Upper lobe of left lung (tissue), 6 donors: Measurements from ENCODE around the gene OR1D5. TPM values are rescaled to one million over a fixed set of nuclear protein-coding genes. Genes with fewer than 3 reads are reported as not detected.
A peak's percentile ranks its signal among the peaks of the same experiment; 100 is the strongest.

Experiments
- ATAC-seq, 2 donors: fragments of 200-7000 bp; cut with Tn5 transposase; one replicate each; pipeline ENCODE4 v1.9.1; 2022; ENCODE audit warnings: mild to moderate bottlenecking in 2 of 2, moderate library complexity in 2 of 2; ENCODE audit not compliant: low FRiP score in 2 of 2
- DNase-seq, 2 donors: peaks; one replicate each; pipeline ENCODE4 v3.0.0-alpha.2; 2019 to 2020
- H3K27ac ChIP-seq, 4 donors: fragments of 200-600 bp; sonication (generic); one replicate each; pipeline ENCODE4 v1.5.1; 2016 to 2019
- H3K27me3 ChIP-seq, 4 donors: fragments of 200-600 bp; sonication (generic); one replicate each; pipeline ENCODE4 v1.5.1; 2017 to 2019
- H3K36me3 ChIP-seq, 4 donors: fragments of 200-600 bp; sonication (generic); one replicate each; pipeline ENCODE4 v1.5.1; 2016 to 2019
- H3K4me1 ChIP-seq, 4 donors: fragments of 200-600 bp; sonication (generic); one replicate each; pipeline ENCODE4 v1.5.1; 2018 to 2019
- H3K4me3 ChIP-seq, 4 donors: fragments of 200-600 bp; sonication (generic); one replicate each; pipeline ENCODE4 v1.5.1; 2017 to 2019; ENCODE audit warnings: mild to moderate bottlenecking in 2 of 4, moderate library complexity in 1 of 4
- H3K9me3 ChIP-seq, 4 donors: fragments of 200-600 bp; sonication (generic); one replicate each; pipeline ENCODE4 v1.5.1; 2018 to 2019
- EP300 ChIP-seq, 4 donors: sonication (generic); formaldehyde crosslinking; IDR thresholded peaks; one replicate each; pipeline ENCODE4 v1.5.1; 2017; ENCODE audit warnings: antibody characterized with exemption in 4 of 4, control low read depth in 2 of 4
- POLR2A ChIP-seq, 4 donors: fragments of 450-650 bp; IDR thresholded peaks; one replicate each; pipeline ENCODE4 v1.5.1; 2016 to 2017; ENCODE audit warnings: antibody characterized with exemption in 4 of 4, mild to moderate bottlenecking in 2 of 4
- POLR2AphosphoS5 ChIP-seq, 2 donors: sonication (generic); formaldehyde crosslinking; IDR thresholded peaks; one replicate each; pipeline ENCODE4 v1.5.1; 2017; ENCODE audit warnings: antibody characterized with exemption in 2 of 2
- WGBS, 2 donors: methylation state at CpG; one replicate each; pipeline ENCODE4 v1.1.5; 2017 to 2018; 5-methylcytosine and 5-hydroxymethylcytosine counted together
- total RNA-seq, 6 donors: library from RNA; depleted of rRNA in 4 of 6; stranded (reverse); fragments of >200 nt in 4 of 6; gene quantifications; one replicate each; pipeline versions ENCODE4 v1.1.0 to v1.2.1, GENCODE V29; 2016 to 2021
- TF ChIP-seq, protein P1 (sequence below), 6 experiments: fragments of 450-650 bp in 4 of 6; fragments of 200-600 bp in 2 of 6; sonication (generic) in 2 of 6; IDR thresholded peaks; one replicate each; pipeline ENCODE4 v1.5.1; 2016 to 2019; ENCODE audit warnings: antibody characterized with exemption in 6 of 6
- donor health status: DM: no; HTN: no; CAD: no; lungs with moderate emphysema.
- donor health status: DM: no; HTN: yes; CAD: no; lungs with severe emphysema.

OR1D5 gene
- total RNA-seq, 6 donors from 2014 or later: not detected

GRCh38 chr17:3035256-3035967 is 28.0 kb downstream of the OR1D5 start:
- TF ChIP-seq POLR2A (IDR thresholded peaks at IDR 0.05) (no peak), EP300 (IDR thresholded peaks at IDR 0.05) (no peak), POLR2AphosphoS5 (IDR thresholded peaks at IDR 0.05) (no peak)
- TF ChIP-seq, protein P1, sequence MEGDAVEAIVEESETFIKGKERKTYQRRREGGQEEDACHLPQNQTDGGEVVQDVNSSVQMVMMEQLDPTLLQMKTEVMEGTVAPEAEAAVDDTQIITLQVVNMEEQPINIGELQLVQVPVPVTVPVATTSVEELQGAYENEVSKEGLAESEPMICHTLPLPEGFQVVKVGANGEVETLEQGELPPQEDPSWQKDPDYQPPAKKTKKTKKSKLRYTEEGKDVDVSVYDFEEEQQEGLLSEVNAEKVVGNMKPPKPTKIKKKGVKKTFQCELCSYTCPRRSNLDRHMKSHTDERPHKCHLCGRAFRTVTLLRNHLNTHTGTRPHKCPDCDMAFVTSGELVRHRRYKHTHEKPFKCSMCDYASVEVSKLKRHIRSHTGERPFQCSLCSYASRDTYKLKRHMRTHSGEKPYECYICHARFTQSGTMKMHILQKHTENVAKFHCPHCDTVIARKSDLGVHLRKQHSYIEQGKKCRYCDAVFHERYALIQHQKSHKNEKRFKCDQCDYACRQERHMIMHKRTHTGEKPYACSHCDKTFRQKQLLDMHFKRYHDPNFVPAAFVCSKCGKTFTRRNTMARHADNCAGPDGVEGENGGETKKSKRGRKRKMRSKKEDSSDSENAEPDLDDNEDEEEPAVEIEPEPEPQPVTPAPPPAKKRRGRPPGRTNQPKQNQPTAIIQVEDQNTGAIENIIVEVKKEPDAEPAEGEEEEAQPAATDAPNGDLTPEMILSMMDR (IDR thresholded peaks at IDR 0.05): no peak
- Histone ChIP-seq H3K27me3 (no peaks in the 10 kb centered on the region), H3K36me3 (no peaks in the 10 kb centered on the region), H3K4me3 (no peak overlapping the region), H3K9me3 (no peaks in the 10 kb centered on the region), H3K27ac (no peak overlapping the region), H3K4me1 (peaks cover 0 to 3% (median 0%) of the 10 kb centered on the region in 4 donors)
- ATAC-seq: no peak
- WGBS, 2 donors: 73 to 79% methylated on average over 8 to 13 of the region's 13 CpGs
- no peak for DNase-seq

DNA sequence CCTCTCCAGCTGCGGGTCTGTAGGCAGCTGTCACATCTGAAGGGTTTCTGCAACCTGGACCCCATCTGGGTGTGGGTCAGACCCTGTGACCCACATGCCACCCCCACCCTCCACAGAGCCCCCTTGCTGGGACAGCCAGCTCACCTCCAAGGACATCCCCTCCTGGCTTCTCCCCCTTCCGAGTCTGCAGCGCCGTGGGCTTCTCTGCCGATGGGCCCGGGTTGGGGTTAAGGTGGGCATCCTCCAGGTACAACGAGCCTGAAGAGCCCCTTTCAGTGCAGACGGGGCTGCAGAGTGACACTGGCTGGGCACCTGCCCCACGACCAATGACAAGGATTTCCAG is 28.9 kb downstream of the OR1D5 start:
- Histone ChIP-seq H3K4me3 (no peak overlapping the region), H3K9me3 (no peaks in the 10 kb centered on the region), H3K36me3 (no peaks in the 10 kb centered on the region), H3K27me3 (no peaks in the 10 kb centered on the region), H3K27ac (no peak overlapping the region), H3K4me1 (peaks cover 0 to 3% (median 0%) of the 10 kb centered on the region in 4 donors)
- WGBS, 2 donors: 84% methylated on average over 8 to 9 of the region's 9 CpGs
- no peak for TF ChIP-seq POLR2A (IDR thresholded peaks at IDR 0.05)
- no peak for TF ChIP-seq EP300 (IDR thresholded peaks at IDR 0.05)
- no peak for TF ChIP-seq POLR2AphosphoS5 (IDR thresholded peaks at IDR 0.05)
- TF ChIP-seq, protein P1 (IDR thresholded peaks at IDR 0.05): no peak
- ATAC-seq: peak in 1 of 2 donors; percentile 50
- no peak for DNase-seq

DNA sequence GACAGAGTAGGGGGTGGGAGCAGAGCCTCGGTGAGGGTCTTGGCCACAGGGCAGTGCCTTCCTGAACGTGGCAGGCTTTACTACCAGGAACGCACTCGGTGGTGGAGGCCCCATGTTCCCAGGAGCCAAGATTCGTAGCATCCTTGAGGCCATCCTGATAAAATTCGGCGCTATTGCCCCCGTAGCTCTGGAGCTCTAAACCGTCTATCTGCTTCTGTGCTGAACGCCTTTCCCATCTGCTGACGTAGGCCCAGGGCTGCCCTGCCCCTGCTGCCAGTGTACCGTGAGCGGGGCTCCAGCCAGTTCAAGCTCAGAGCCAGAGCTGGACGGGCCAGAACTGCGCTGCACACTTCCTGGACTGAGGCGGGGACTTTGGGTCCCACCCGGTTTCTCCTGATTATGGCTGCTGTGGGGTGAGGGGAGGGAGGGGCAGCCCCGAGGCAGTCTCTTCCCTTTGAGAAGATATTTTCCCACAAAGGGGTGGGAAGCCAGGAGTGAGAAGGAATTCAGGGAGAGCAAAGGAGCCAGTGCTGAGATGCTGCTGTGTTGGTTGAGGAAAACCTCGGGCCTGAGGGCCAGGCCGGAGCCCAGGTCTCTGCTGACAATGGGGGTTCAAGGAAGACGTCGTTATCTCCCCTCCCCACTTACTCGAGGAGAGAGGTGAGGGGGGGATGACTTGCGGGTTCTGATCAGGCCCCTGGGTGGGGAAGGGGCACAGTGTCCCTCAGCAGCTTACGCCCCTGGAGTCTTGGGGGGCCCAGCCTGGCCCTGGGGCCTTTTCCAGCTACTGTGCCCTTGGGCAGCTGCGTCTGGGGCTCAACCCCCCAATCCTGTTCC is 29.4 kb downstream of the OR1D5 start:
- Histone ChIP-seq H3K9me3 (no peaks in the 10 kb centered on the region), H3K27me3 (no peaks in the 10 kb centered on the region), H3K4me1 (peaks cover 0 to 3% (median 0%) of the 10 kb centered on the region in 4 donors), H3K4me3 (no peak overlapping the region), H3K36me3 (no peaks in the 10 kb centered on the region), H3K27ac (no peak overlapping the region)
- ATAC-seq (no peak), DNase-seq (peak in 1 of 2 donors; percentile 16)
- 75 to 87% methylated on average over 18 to 26 of the region's 26 CpGs for WGBS, 2 donors
- no peak for TF ChIP-seq POLR2AphosphoS5 (IDR thresholded peaks at IDR 0.05)
- TF ChIP-seq, protein P1 (IDR thresholded peaks at IDR 0.05): no peak

GRCh38 chr17:3033248-3033640 is 30.2 kb downstream of the OR1D5 start:
- Histone ChIP-seq H3K9me3 (no peaks in the 10 kb centered on the region), H3K27ac (no peak overlapping the region), H3K4me1 (peaks cover 0 to 3% (median 0%) of the 10 kb centered on the region in 4 donors), H3K27me3 (no peaks in the 10 kb centered on the region), H3K4me3 (no peak overlapping the region), H3K36me3 (no peaks in the 10 kb centered on the region)
- ATAC-seq: peak in 1 of 2 donors; percentile 12
- 89% methylated on average over 15 of the region's 15 CpGs for WGBS, 2 donors
- DNase-seq: peak in 1 of 2 donors; percentile 16
- TF ChIP-seq POLR2AphosphoS5 (IDR thresholded peaks at IDR 0.05): no peak
- no peak for TF ChIP-seq POLR2A (IDR thresholded peaks at IDR 0.05)
- no peak for TF ChIP-seq EP300 (IDR thresholded peaks at IDR 0.05)
- TF ChIP-seq, protein P1 (IDR thresholded peaks at IDR 0.05): no peak
